Uterus (tissue), 2 donors: ENCODE data around the gene MED4.

Experiments used
- CTCF ChIP-seq, 4 experiments: fragments of 200-600 bp in 2 of 4; fragments of 450-650 bp in 2 of 4; sonication (generic) in 2 of 4; IDR thresholded peaks; one replicate each; pipeline ENCODE4 v1.5.1; 2016 to 2019; ENCODE audit warnings: antibody characterized with exemption in 4 of 4, mild to moderate bottlenecking in 2 of 4, moderate library complexity in 1 of 4
- POLR2A ChIP-seq, 2 donors: fragments of 450-650 bp; IDR thresholded peaks; one replicate each; pipeline ENCODE4 v1.6.1; 2016; ENCODE audit warnings: antibody characterized with exemption in 2 of 2, mild to moderate bottlenecking in 1 of 2, moderate library complexity in 1 of 2

DNA sequence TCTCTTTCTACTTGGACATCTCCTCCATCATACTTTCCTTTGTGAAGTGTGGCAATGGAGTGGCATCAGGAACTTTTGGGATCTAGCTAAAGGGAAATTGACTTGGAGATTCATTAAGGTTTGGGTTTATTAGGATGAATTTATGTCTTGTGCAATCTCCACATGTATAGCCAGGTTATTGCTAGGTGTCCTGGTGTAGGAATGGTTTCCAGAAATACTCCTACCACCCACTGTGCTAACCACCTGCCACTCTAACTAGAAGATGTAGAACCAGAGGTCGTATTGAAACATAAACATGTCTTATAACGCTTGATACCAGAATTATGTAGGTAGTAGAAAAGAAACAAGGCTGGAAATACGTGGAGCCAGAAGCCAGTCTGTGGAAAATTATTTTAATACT is 38.1 kb upstream of the MED4 start:
- TF ChIP-seq CTCF (IDR thresholded peaks at IDR 0.05), result no peak
- no peak for TF ChIP-seq POLR2A (IDR thresholded peaks at IDR 0.05)
